Measurements from ENCODE around the gene PRICKLE2. TPM values are rescaled to one million over a fixed set of nuclear protein-coding genes. Genes with fewer than 3 reads are reported as not detected.

PRICKLE2 gene
- total RNA-seq, 1 experiment from 2014 or later: 12.0 TPM

GRCh38 chr3:64190517-64191515 lies 34.5 kb downstream of the PRICKLE2 start:
- DNase-seq (ENCODE audit: low read depth): peak; percentile 90

- peak; percentile 94 for DNase-seq (ENCODE audit: low read depth)
These were observed 36.3 kb downstream of the PRICKLE2 start for GRCh38 chr3:64188810-64189560.

- DNase-seq (ENCODE audit: low read depth): peak; percentile 95
These were observed 38.0 kb downstream of the PRICKLE2 start for GRCh38 chr3:64187065-64187959.

GRCh38 chr3:64186667-64187064 lies 38.6 kb downstream of the PRICKLE2 start:
- DNase-seq (ENCODE audit: low read depth): no peak

GRCh38 chr3:64185436-64185835 lies 39.8 kb downstream of the PRICKLE2 start:
- no peak for DNase-seq (ENCODE audit: low read depth)

GRCh38 chr3:64184621-64185020 lies 40.6 kb downstream of the PRICKLE2 start:
- peak; percentile 79 for DNase-seq (ENCODE audit: low read depth)

- DNase-seq (ENCODE audit: low read depth): no peak
These were observed 45.4 kb downstream of the PRICKLE2 start for GRCh38 chr3:64179860-64180259.

GRCh38 chr3:64179249-64179648 lies 46.0 kb downstream of the PRICKLE2 start:
- DNase-seq (ENCODE audit: low read depth): no peak

- DNase-seq (ENCODE audit: low read depth): no peak
These were observed 46.8 kb downstream of the PRICKLE2 start for GRCh38 chr3:64178419-64178818.

- DNase-seq (ENCODE audit: low read depth): peak; percentile 64
These were observed 48.7 kb downstream of the PRICKLE2 start for GRCh38 chr3:64176461-64176996.

- no peak for DNase-seq (ENCODE audit: low read depth)
These were observed 50.9 kb downstream of the PRICKLE2 start for GRCh38 chr3:64174328-64174727.

- DNase-seq (ENCODE audit: low read depth): no peak
These were observed 51.7 kb downstream of the PRICKLE2 start for GRCh38 chr3:64173563-64173962.

GRCh38 chr3:64170270-64170669 lies 55.0 kb downstream of the PRICKLE2 start:
- DNase-seq (ENCODE audit: low read depth): no peak

GRCh38 chr3:64167868-64168267 lies 57.4 kb downstream of the PRICKLE2 start:
- DNase-seq (ENCODE audit: low read depth): no peak

- no peak for DNase-seq (ENCODE audit: low read depth)
These were observed 57.9 kb downstream of the PRICKLE2 start for GRCh38 chr3:64167351-64167750.

GRCh38 chr3:64166584-64167162 lies 58.6 kb downstream of the PRICKLE2 start:
- DNase-seq (ENCODE audit: low read depth): no peak

GRCh38 chr3:64164349-64164748 lies 60.9 kb downstream of the PRICKLE2 start:
- DNase-seq (ENCODE audit: low read depth): no peak

- peak; percentile 88 for DNase-seq (ENCODE audit: low read depth)
These were observed 61.5 kb downstream of the PRICKLE2 start for GRCh38 chr3:64163755-64164148.

- DNase-seq (ENCODE audit: low read depth): no peak
These were observed 62.1 kb downstream of the PRICKLE2 start for GRCh38 chr3:64163019-64163754.

- no peak for DNase-seq (ENCODE audit: low read depth)
These were observed 63.7 kb downstream of the PRICKLE2 start for GRCh38 chr3:64161481-64161952.

All from LHCN-M2 (cell line).